HG03108 (cell line): ENCODE results near the gene BUB1B.

Experiments used
- ATAC-seq: cut with Tn5 transposase; IDR thresholded peaks from one replicate; pipeline ENCODE4 v1.9.1; 2021; ENCODE audit warnings: moderate library complexity; ENCODE audit not compliant: unreplicated experiment

BUB1B gene

DNA sequence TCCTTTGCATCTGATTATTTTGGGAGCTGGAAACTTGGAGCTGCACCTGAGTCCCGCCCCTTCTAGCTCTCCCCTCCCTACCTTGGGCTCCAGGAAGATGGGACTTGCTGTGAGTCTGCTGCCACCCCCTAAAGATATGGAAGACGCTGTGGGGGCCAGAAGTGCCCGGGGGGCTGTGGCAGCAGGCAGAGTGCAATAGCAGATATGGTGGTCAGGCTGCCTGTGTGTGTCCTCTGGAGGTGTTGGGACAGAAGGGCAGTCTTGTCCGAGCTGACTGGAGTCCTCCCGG, 78.5 kb downstream of the BUB1B start:
- ATAC-seq: no peak

DNA sequence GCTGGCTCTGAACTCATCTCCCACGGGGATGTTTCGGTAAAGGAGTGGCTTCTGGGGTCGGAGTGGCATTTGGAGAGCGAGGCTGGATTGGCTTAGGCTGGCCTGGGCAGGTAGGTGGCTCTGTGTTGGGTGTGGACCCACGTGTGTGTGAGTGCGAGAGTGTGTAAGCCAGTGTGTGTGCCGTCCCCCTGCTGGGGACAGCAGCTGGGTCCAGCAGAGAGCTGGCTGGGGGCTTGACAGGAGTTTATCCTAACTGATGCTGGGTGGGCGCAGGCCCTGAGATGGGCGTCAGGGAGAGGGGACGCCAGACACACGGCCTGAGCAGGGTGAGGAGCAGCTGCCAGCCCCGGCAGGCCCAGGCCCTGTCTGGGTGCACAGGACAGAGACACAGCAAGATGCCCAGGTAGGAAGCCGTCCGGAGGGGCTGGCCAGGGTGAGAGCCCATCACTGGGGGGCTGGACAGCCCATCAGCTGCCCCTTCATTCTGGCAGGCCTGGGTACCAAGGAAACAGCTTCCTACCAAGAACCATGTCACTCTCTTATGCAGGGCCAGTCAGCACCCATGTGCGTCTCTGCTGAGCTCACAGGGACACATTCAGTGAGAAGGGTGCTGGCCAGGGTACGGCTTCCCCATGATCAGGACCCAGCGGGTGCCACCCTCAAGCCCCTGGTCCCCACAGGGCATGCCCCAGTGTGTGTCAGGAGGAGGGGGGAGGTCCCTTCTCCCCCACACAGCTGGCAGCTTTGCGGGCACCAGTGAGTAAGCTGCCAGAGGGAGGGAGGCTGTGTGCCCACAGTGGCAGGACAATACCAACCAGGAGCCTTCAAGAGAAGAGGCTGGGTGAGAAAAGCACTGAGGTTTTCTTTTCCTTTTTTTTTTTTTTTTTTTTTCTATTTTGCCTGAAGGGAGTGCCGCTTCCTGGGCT, 79.1 kb downstream of the BUB1B start:
- ATAC-seq: no peak

DNA sequence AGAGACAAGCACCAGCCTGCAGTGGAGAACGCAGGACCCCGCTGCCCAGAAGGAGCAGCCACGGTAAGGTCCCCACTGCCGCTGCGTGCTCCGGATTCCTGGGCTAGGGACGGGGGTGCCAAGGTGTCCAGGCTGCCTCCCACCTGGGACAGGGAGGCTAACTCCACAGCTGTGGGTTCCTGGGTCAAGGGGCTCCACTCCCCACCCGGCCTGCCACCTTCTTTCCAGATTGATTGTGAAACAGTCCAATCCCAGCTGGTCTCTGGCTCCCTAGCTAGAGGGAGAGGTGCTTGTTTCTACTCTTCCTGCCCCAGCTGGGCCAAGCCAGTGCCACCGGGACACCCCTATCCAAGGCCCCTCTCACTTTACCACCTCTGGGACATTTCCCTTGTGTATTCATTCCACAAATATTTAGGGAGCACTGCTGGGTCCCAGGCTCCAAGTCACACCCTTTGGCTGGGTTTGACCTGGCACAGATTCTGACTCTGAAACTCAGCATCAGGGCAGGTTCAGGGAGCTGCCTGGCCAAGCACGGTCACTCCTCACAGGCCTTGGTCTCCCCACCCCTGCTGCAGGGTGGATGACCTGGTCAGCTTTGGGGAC, 79.9 kb downstream of the BUB1B start:
- ATAC-seq: no peak

DNA sequence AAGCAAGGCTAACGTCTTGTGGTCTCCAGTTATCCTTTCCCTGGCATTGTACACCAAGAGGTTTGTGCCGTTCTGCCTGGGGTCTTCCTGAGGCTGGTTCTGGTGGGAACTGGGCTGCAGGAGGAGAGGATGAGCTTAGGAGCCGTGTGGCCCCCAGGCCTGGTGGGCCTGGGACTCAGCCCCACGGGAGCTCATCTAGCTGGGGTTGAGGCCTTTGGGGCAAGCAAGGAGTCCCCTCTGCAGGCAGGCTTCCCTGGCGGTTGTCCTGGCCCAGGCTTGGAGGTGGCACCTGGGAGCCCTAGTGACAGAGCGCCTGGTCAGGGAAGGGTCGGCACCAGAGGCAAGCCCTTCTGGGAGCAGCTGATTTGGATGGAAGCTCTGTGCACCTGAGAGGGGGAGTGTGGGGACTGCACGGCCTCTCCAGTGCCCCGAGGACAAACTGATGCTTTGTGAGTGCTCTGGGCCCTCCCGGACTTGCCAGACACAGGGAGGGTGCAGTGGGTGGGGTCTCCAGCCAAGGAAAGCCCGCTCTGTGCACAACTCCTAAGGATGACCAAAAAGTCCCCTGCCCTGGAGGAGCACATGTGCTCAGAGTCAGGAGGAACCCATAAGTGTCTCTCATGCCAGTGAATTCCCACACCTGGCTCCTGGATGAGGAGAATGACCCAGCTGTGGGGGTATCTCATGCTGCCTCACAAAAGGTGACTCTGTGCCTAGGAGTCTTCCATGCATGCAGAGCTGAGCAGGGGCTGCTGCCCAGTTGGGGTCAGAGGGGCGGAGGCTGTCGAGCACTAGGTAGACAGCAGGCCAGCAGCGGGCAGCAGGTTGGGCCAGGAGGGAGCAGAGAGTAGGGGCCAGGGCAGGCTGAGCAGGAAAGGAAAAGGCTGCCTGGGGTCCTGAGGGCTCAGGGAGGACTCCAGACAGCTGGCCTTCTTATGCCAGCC, 80.7 kb downstream of the BUB1B start:
- no peak for ATAC-seq

DNA sequence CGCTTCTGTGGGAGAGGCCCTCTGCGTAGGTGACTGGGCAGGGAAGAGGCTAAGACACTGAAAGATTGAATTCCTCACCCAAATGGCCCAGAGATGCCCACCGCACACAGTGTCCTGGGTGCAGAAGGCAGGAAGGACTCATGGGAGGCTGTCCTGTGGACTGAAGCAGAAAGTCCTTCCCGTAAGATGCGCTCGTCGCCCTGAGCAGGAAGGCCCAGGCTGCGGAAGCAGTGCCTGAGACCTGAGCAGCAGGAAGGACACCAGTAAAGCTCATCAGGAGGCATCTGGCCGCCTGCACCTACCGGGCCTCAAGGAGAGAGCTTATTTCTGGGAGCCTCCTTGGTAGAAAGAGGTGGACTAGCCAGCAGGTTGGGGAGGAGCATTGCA, 81.3 kb downstream of the BUB1B start:
- no peak for ATAC-seq

DNA sequence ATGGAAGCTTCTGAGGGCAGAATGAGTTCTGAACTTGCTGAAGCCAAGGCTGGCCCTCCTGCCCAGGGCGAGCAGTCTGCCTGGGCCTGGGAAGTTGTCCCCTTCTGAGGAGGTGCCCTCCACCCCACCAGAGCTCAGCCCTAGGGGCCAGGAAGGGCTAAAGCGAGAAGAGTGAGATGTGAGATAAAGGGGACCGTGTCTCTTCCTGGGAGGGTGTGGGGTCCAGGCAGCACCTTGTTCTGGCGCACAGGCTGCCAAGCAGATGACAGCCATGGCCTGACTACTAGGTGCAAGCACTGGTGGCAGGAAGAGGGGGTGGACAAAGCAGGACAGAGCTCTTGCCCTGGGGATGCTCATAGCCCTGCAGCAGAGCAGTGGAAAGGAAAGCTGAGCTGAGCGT, 81.7 kb downstream of the BUB1B start:
- no peak for ATAC-seq

DNA sequence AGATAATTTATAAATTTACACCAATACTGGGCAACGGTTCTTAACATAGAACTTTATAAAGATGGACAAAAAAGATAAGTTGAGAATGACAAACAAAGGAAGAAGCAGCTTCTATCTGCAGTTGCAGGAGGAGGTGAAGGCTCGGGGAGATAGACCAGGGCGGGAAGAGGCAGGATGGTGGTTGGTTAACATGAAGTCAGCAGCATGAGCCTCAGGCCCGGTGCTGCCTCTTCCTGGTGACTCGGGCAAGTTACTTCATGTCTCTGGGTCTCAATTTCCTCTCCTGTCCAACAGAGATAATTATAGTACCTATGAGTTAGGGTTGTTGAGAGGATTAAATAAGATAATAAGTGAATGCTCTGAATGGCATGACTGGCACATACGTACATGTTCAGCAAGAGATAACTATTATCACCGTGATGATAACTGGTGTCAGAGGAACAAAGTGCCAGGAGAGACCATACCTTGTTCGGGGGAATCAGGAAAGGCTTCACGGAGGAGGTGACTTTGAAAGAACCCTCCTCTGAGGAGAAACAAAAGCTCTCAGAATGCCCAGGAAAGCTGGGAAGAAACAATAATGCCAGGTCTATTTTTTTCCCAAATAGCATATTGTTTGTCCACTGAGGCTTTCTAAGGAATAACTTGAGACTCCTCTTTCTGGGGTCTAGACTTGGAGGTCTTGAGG, 82.4 kb downstream of the BUB1B start:
- no peak for ATAC-seq

DNA sequence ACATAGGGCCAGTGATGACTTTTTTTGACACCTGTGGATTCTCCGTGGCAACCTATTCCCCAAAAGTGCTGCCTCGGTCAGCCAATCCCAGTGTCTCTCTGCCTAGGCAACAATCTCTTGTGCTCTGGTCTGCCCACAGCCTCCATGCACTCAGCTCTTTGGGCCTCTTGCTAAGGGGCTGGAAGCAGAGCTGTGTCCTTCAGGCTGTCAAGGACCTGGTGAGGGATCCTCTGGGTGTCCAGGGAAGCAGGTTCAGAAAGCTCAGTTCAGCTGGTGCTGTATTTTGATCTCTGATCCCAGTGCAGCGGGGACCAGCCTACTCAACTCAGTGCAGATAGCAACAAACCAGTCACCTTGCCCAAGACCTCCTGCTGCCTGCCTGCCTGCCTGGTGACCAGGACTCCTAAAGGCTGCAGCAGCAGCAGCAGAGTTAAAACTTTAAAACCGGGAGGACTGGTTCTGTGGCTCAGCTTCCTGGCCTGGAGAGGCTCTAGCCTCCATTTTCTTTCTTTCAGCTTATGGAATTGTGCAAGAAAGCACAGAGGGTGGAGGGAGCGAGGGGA, 84.2 kb downstream of the BUB1B start:
- ATAC-seq: no peak

DNA sequence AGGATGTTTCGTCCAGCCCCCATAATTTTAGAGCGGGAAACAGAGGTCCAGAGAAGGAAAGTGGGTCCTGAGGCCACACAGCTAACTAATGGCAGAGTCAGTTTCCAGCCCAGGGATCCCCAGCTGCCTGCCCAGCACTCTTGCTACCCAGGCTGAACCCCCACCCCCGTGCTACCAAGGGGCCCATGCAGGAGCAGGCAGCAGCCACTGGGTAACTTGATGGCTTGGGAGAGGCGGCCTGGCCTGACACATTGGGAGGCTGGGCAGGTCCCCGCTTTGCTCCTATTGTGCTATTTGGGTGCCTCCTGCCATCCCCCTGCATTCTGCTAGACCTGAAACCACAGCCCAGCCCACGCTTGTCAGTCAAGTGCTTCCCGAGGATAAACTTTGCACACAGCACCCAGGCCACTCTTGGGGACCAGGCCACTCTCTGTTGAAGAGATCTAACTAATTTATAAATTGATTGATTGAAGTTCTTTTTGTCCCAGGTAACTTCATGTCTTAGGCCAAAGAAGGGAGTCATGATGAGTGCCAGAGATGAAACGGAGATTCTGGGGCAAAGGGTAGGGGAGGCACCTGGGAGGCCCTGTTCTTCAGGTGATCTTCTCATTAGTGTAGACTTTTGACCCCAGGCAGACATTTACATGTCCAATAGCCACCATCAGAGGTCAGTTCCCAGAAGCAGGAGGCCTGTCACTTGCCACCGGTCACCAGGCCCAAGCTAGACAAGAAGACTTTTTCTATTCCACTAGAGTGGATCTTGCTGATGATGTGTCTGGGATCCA, 85.0 kb downstream of the BUB1B start:
- ATAC-seq: no peak

DNA sequence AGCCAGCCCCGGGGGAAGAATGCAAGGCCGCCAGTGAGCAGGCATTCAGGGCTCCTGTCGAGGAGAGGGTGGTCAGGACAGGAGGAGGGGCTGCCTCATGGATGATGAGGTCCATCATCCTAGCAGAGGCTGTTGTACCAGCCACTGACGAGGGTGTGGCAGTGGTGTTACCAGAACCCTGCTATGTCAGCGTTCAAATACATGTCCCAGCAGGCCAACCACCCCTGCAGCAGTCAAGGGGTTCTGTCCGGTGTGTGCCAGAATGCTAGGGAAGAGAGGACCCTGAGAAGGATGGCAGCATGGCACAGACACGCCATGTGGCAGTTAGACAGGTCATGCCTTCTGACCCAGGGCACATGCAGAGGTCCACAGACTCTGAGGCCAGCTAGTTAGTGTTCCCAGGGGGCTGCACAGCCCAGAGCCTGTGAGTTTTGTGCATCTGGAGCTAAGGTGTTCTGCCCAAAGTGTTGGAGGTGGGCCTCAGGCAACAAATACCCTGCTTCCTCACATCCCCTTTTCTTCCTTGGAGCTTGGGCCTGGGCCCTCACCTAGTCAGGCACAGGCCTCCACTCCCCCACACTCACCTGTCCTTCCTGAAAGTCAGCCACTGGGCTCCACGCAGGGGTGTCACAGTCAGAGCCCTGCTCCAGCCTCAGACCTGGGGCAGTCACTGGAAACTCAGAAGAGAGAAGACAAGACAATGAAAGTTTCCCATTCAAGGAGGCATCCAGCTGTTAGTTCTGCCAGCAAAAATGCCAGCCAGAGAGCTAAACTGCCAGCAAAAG, 85.8 kb downstream of the BUB1B start:
- ATAC-seq: no peak

DNA sequence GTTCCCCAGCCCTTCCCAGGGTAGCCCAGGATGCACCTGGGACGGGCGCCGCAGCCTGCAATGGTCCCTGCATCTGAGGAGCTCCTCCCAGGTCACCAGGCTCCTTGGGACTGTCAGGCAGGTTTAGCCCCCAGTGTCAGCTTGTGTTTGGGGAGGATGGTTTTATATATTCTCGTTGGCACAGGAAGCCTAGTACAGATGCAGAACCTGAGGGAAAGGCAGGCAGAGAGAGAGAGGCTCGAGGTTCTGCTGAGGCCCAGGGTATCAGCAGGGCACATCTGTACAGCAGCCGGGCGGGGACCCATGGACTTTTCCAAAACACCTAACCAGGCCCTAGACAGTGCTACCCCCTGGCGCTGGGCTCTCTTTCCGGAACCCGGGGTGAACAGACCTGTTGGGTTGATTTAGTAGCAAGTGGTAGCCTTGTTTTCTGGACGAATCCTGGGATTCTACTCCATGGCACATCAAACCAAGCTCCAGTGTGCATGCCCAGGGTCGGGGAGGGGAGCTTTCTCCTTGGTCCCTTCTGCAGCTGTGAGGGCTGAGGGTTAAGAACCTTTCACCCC, 86.6 kb downstream of the BUB1B start:
- no peak for ATAC-seq

DNA sequence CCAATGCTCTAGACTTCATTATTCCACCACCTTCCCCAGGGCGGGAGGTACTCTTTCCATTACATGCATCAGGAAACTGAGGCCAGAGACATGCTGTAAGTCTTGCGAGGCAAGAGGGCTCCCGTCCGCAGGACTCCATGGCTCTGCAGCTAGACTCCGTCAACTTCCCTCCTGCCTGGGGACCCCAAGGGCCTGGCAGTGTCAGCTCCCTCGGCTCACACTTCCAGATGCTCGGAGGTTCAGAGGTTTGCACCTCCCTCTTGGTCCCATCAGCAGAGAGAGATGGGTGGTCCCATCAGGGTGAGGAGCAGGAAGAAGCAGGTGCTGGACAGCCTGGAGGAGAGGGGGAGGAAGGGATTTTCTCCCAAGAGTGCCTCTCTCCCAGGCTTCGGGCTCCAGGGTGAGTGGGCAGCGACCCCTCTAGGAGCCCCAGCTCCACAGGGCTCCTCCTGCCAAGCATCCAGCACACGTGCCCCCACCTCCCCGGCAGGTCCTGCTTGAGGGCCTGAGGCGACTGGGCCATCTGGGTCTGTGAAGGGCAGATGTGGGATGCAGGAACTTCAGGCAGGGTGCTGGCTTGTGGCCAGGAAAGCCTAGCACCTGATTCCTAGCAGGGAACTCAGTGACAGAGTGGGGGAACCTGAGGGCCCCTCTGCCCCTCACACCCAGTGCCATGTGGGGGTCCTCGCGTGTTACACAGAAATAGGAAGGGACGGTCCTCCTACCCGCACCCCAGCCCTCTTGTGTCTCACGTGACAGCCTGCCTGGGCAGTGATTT, 87.3 kb downstream of the BUB1B start:
- no peak for ATAC-seq

DNA sequence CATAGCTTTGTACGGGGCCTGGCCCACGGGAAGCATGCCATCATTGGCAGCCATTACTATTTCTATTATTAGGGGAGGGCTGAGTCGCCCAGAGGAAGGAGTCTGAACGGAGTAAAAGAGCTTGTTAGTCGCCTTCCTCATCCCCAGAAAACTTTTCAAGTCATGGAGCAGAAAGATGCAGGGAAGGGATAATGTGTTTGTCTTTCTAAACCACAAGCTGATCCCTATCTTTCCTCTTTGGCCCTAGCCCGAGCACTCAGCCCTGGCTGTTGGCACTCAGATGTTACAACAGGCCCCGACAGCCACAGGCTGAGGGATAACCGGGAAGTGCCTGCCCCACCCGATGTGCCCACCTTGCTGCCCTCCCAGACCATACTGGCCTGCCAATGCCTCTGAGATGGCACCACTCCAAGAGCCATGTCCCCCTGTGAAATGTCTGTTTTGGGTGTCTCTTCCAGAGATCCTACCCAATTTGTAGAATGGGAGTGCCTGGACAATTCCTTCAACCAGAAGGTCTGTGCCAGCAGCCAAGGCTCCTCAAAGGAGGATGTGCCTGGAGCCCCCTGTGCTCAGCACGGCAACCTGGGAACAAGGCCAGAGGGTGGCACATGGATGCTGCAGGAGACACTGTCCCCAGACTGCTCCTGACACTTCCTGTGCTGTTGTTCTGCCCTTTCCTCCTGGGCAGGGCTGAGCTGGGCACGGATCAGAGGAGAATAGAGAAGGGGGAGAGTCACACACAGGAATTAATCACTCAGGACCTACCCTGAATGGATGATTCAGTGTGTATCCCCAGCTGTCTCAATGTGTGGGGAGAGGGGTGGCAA, 88.8 kb downstream of the BUB1B start:
- ATAC-seq: no peak

DNA sequence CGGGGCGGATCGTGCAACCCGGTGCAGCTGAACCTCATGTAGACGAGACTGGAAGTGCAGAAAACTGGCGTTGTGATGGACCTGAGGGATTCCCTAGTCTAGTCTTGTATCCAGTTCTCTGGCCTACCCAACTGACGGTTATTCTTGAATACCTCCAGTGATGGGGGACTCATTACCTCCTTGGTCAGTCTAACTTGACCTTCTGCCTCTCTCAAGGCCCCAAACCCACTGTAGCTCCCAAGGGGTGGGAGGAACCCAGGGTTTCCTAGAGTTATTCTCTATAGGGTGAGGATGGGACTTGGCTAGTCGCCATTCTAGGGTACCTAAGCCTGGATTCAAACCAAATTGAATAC, 89.4 kb downstream of the BUB1B start:
- ATAC-seq: no peak

DNA sequence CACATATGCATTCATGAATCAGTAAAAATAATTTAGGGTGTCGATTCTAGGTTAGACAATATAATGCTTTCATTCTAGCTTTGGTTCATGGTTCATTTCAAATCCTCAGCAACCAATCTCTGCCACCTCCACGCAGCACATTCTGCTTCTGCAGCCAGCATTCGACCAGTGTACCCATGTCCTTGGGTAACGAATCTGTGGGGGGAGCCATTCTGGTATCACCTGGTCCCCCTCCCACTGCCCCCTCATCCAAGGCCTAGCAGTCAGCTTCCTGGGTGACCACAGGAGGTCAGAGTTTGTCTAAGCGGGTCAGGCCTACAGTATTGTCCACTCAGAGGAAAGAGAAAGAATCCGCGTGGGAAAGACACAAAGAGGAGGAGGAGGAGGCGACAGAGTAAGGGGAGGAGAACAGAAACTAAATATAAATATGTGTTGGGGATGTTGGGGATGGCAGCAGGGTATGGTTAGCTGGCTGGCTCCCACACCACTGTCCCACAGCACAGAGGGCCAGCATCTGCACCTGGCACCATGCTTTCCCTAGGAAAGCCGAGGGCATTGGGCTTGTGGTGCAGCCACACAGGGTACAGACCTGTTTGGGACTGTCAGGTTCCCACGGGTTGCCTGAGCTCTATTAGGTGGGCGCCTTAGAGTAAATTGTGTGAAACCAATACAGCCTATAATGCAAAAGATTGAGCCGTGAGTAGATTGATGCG, 90.1 kb downstream of the BUB1B start:
- no peak for ATAC-seq

DNA sequence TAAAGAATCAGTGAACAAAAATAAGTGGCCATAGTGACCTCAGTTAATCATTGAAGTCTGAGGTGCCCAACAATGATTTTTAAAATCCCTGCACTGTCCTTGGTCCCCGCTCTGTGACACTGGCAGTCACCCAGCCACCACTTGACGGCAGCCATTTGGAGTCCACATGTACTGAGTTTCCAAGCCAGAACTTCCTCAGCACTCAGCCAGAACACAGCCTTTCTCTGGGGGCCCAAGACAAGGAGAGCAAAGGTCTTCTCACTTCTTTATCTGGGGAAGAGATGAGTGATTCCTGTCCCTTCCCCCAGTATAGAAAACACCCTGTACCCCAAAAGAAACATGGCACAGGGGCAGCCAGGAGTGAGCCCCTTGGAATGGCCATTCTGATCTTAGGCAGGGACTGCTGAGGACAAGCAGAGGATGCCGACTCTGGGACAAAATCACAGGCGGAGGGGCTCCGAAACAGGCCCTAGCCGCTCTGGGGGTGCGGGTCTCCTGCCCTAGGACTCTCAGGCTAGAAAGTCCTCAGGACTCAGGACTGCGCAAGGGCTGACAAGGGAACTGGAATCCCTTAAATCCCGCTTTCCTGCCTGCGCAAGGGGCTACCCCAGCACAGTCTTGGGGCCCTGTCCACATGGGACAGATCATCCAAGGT, 90.7 kb downstream of the BUB1B start:
- no peak for ATAC-seq
